HUES6 (cell line): ENCODE data around the gene RTBDN.

Experiments used
- H3K27ac ChIP-seq: 2 replicates; pipeline ENCODE4 v1.7.0; 2013; ENCODE audit warnings: low read depth, mild to moderate bottlenecking, low read length, inconsistent platforms
- H3K27me3 ChIP-seq: 2 replicates; pipeline ENCODE4 v1.6.1; 2013; ENCODE audit warnings: low read length; ENCODE audit not compliant: control insufficient read depth, insufficient read depth
- H3K36me3 ChIP-seq: 2 replicates; pipeline ENCODE4 v1.6.1; 2013; ENCODE audit warnings: low read length; ENCODE audit not compliant: control insufficient read depth, insufficient read depth
- H3K4me1 ChIP-seq: 2 replicates; pipeline ENCODE4 v1.6.1; 2013; ENCODE audit warnings: low read length; ENCODE audit not compliant: control insufficient read depth, insufficient read depth
- H3K4me3 ChIP-seq: 2 replicates; pipeline ENCODE4 v1.5.1; 2013; ENCODE audit warnings: low read depth, low read length
- H3K9ac ChIP-seq: one replicate; pipeline ENCODE4 v1.6.1; 2013; ENCODE audit warnings: mild to moderate bottlenecking, low read length
- H3K9me3 ChIP-seq: 2 replicates; pipeline ENCODE4 v1.6.1; 2013; ENCODE audit warnings: low read depth, low read length; ENCODE audit not compliant: control insufficient read depth, insufficient read depth

RTBDN gene

GRCh38 chr19:12834566-12834943 lies at the start of gene RTBDN:
Gene RTBDN (minus strand): TSS chr19:12834579. CDS start chr19:12829979, 4,600 bp downstream.
- Histone ChIP-seq H3K4me1 (peaks cover 8% of the 10 kb centered on the region; the same call in 1 of the 2 replicates), H3K9me3 (no peaks in the 10 kb centered on the region), H3K36me3 (no peaks in the 10 kb centered on the region), H3K4me3 (peak within 1 kb of the TSS; percentile 69), H3K9ac (no peak within 1 kb of the TSS), H3K27ac (no peak within 1 kb of the TSS), H3K27me3 (peaks cover 83% of the 10 kb centered on the region)

- peaks cover 9% of the 10 kb centered on the region for H3K36me3 ChIP-seq
- peaks cover 46% of the 10 kb centered on the region for H3K27me3 ChIP-seq
- no peak overlapping the region for H3K4me3 ChIP-seq
- H3K4me1 ChIP-seq = peaks cover 9% of the 10 kb centered on the region
- H3K9me3 ChIP-seq = peaks cover 15% of the 10 kb centered on the region; the same call in 1 of the 2 replicates
- no peak overlapping the region for H3K27ac ChIP-seq
- no peak overlapping the region for H3K9ac ChIP-seq
These were observed 48.2 kb upstream of the RTBDN start for GRCh38 chr19:12882589-12882988.

- Histone ChIP-seq H3K4me1 (peaks cover 7% of the 10 kb centered on the region), H3K9me3 (peaks cover 15% of the 10 kb centered on the region; the same call in 1 of the 2 replicates), H3K27ac (peak within 1 kb of the TSS; percentile 45; the same call in 1 of the 2 replicates), H3K9ac (peak within 1 kb of the TSS; percentile 76), H3K4me3 (peak within 1 kb of the TSS; percentile 89), H3K36me3 (peaks cover 9% of the 10 kb centered on the region), H3K27me3 (peaks cover 33% of the 10 kb centered on the region)
These were observed 46.9 kb upstream of the RTBDN start, which contains the start of gene DNASE2 for GRCh38 chr19:12881172-12881808. Gene DNASE2 (minus strand): TSS chr19:12881449. CDS start chr19:12881375, 74 bp downstream.

GRCh38 chr19:12880551-12881171 lies 46.3 kb upstream of the RTBDN start:
- peaks cover 26% of the 10 kb centered on the region for H3K27me3 ChIP-seq
- H3K27ac ChIP-seq = peak overlapping the region; percentile 45; the same call in 1 of the 2 replicates
- H3K36me3 ChIP-seq = peaks cover 9% of the 10 kb centered on the region
- H3K9me3 ChIP-seq = peaks cover 15% of the 10 kb centered on the region; the same call in 1 of the 2 replicates
- peak overlapping the region; percentile 89 for H3K4me3 ChIP-seq
- peak overlapping the region; percentile 76 for H3K9ac ChIP-seq
- peaks cover 6% of the 10 kb centered on the region for H3K4me1 ChIP-seq

GRCh38 chr19:12875086-12875485 lies 40.7 kb upstream of the RTBDN start:
- Histone ChIP-seq H3K9me3 (no peaks in the 10 kb centered on the region), H3K27me3 (peaks cover 24% of the 10 kb centered on the region), H3K4me3 (no peak overlapping the region), H3K36me3 (peaks cover 12% of the 10 kb centered on the region), H3K4me1 (no peaks in the 10 kb centered on the region), H3K9ac (no peak overlapping the region), H3K27ac (no peak overlapping the region)

- Histone ChIP-seq H3K9ac (no peak overlapping the region), H3K36me3 (peaks cover 12% of the 10 kb centered on the region), H3K27ac (no peak overlapping the region), H3K27me3 (peaks cover 22% of the 10 kb centered on the region), H3K9me3 (no peaks in the 10 kb centered on the region), H3K4me1 (no peaks in the 10 kb centered on the region), H3K4me3 (peak overlapping the region; percentile 39)
These were observed 39.7 kb upstream of the RTBDN start for GRCh38 chr19:12873891-12874745.

- no peak overlapping the region for H3K9ac ChIP-seq
- no peak overlapping the region for H3K27ac ChIP-seq
- no peaks in the 10 kb centered on the region for H3K4me1 ChIP-seq
- H3K27me3 ChIP-seq = peaks cover 22% of the 10 kb centered on the region
- H3K4me3 ChIP-seq = peak overlapping the region; percentile 39
- H3K36me3 ChIP-seq = peaks cover 7% of the 10 kb centered on the region
- no peaks in the 10 kb centered on the region for H3K9me3 ChIP-seq
These were observed 38.8 kb upstream of the RTBDN start for GRCh38 chr19:12872941-12873890.

- Histone ChIP-seq H3K9me3 (no peaks in the 10 kb centered on the region), H3K27me3 (peaks cover 22% of the 10 kb centered on the region), H3K36me3 (peaks cover 3% of the 10 kb centered on the region; the same call in 1 of the 2 replicates), H3K4me3 (no peak overlapping the region), H3K27ac (no peak overlapping the region), H3K4me1 (peaks cover 1% of the 10 kb centered on the region; the same call in 1 of the 2 replicates), H3K9ac (no peak overlapping the region)
These were observed 37.9 kb upstream of the RTBDN start for GRCh38 chr19:12872255-12872654.

- no peak overlapping the region for H3K9ac ChIP-seq
- H3K4me3 ChIP-seq = no peak overlapping the region
- H3K27ac ChIP-seq = no peak overlapping the region
- peaks cover 3% of the 10 kb centered on the region; the same call in 1 of the 2 replicates for H3K36me3 ChIP-seq
- peaks cover 22% of the 10 kb centered on the region for H3K27me3 ChIP-seq
- H3K9me3 ChIP-seq = no peaks in the 10 kb centered on the region
- H3K4me1 ChIP-seq = peaks cover 5% of the 10 kb centered on the region
These were observed 37.3 kb upstream of the RTBDN start for GRCh38 chr19:12871681-12872080.

- Histone ChIP-seq H3K9me3 (no peaks in the 10 kb centered on the region), H3K27me3 (peaks cover 14% of the 10 kb centered on the region), H3K4me1 (peaks cover 24% of the 10 kb centered on the region), H3K27ac (no peak overlapping the region), H3K36me3 (no peaks in the 10 kb centered on the region), H3K4me3 (no peak overlapping the region), H3K9ac (no peak overlapping the region)
These were observed 34.2 kb upstream of the RTBDN start for GRCh38 chr19:12868540-12869112.
